Left ventricle myocardium inferior (tissue), 1 donor: Measurements from ENCODE around the gene ENOPH1. TPM values are rescaled to one million over a fixed set of nuclear protein-coding genes. Genes with fewer than 3 reads are reported as not detected.
A peak's percentile ranks its signal among the peaks of the same experiment; 100 is the strongest.

ENCODE experiments used
- DNase-seq: peaks from one replicate; pipeline ENCODE4 v3.0.0-alpha.2; 2020
- H3K27ac ChIP-seq: fragments of 200-600 bp; replicated peaks from 2 replicates; pipeline ENCODE4 v1.8.0; 2021
- H3K27me3 ChIP-seq: fragments of 200-600 bp; 2 replicates; pipeline ENCODE4 v1.8.0; 2021; ENCODE audit warnings: low read depth
- H3K36me3 ChIP-seq: fragments of 200-600 bp; 2 replicates; pipeline ENCODE4 v1.8.0; 2021
- H3K4me1 ChIP-seq: fragments of 200-600 bp; 2 replicates; pipeline ENCODE4 v1.8.0; 2021
- H3K4me3 ChIP-seq: fragments of 200-600 bp; 2 replicates; pipeline ENCODE4 v1.8.0; 2021; ENCODE audit warnings: mild to moderate bottlenecking, moderate library complexity
- H3K9me3 ChIP-seq: fragments of 200-600 bp; replicated peaks from 2 replicates; pipeline ENCODE4 v1.8.0; 2021
- intact Hi-C: fragments of 100-400 bp; cut with micrococcal nuclease; formaldehyde crosslinking; loops from one replicate; pipeline ENCODE4 v1.11.0; 2022
- total RNA-seq: library from RNA; stranded (reverse); fragmentation: NEBNext Ultra II Directional; extraction: Animal tissue kit (Norgen Biotek cat#: 25700); gene quantifications from one replicate; pipeline ENCODE4 v1.2.1, GENCODE V29; 2021
- TF ChIP-seq, protein P1 (sequence below): fragments of 200-600 bp; IDR thresholded peaks from 2 replicates; pipeline ENCODE4 v1.8.0; 2021; ENCODE audit warnings: antibody characterized with exemption, mild to moderate bottlenecking, borderline replicate concordance
- donor health status: DM: no; HTN: yes; CAD: no; lungs with severe emphysema.

ENOPH1 gene
- total RNA-seq, 1 donor from 2014 or later = 16.2 TPM

DNA sequence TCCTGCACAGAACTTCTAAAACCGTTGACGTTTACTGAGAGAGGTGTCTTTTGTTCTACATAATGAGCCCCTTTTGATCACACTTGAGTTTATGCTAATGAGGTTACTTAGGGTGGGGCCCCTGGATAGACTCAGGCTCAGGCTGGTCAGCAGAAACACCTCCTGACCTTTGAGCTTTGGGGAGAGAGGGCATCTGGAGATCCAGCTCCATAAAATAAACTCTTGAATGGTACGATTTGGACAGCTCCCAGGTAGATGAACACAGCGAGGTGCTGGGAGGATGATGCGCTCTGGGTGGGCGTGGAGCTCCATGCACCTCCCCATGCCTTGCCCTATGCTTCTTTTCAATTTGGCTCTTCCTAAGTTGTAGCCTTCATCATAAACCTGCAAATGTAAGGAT, 52.0 kb downstream of the ENOPH1 start:
- no peaks in the 10 kb centered on the region for H3K9me3 ChIP-seq
- no peak overlapping the region for H3K4me3 ChIP-seq
- TF ChIP-seq, protein P1, sequence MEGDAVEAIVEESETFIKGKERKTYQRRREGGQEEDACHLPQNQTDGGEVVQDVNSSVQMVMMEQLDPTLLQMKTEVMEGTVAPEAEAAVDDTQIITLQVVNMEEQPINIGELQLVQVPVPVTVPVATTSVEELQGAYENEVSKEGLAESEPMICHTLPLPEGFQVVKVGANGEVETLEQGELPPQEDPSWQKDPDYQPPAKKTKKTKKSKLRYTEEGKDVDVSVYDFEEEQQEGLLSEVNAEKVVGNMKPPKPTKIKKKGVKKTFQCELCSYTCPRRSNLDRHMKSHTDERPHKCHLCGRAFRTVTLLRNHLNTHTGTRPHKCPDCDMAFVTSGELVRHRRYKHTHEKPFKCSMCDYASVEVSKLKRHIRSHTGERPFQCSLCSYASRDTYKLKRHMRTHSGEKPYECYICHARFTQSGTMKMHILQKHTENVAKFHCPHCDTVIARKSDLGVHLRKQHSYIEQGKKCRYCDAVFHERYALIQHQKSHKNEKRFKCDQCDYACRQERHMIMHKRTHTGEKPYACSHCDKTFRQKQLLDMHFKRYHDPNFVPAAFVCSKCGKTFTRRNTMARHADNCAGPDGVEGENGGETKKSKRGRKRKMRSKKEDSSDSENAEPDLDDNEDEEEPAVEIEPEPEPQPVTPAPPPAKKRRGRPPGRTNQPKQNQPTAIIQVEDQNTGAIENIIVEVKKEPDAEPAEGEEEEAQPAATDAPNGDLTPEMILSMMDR = no peak
- H3K27me3 ChIP-seq = no peaks in the 10 kb centered on the region
- H3K27ac ChIP-seq = no peak overlapping the region
- intact Hi-C loops = no loop called here
- H3K36me3 ChIP-seq = no peaks in the 10 kb centered on the region
- peaks cover 7% of the 10 kb centered on the region for H3K4me1 ChIP-seq
- no peak for DNase-seq

DNA sequence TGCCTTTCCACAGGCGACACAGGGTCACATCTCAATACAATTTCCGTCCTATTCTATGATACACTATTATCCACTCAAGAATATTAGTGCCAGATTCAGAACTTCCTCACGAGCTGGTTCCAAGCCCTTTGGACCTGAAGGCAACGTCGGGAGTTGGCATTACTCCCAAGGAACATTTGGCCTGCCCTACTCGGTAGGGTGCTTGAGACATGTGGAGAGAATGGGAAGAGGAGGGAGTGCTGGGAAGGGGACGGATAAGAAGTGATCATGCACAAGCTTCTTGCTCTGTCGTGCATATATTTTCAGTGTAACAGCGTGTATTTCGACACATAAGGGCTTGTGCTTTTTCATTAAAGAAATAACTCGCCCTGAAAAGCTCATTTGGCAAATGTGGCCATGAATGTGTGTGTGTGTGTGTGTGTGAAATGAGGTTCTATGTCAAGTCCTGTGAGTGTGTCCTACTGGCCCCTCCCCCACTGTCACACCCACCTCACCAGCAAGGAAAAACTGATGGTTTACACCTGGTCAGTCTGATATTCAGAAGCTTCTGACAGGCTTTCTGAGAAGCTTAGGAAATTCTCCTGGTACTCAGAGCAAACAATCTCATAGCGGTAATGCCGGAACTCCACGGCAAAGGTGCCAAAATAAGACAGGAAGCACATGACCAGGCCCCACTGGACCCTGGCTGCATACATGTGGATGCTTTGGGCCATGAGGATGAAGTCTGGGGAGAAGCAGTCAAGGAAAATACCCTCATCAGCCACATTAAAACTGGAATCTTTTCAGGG, 54.8 kb downstream of the ENOPH1 start:
- H3K27me3 ChIP-seq = no peaks in the 10 kb centered on the region
- H3K4me3 ChIP-seq = no peak overlapping the region
- no peaks in the 10 kb centered on the region for H3K9me3 ChIP-seq
- intact Hi-C loops = no loop called here
- peak; percentile 22 for DNase-seq
- peak overlapping the region; percentile 32 for H3K27ac ChIP-seq
- H3K36me3 ChIP-seq = no peaks in the 10 kb centered on the region
- H3K4me1 ChIP-seq = peaks cover 7% of the 10 kb centered on the region
- TF ChIP-seq, protein P1 = no peak

DNA sequence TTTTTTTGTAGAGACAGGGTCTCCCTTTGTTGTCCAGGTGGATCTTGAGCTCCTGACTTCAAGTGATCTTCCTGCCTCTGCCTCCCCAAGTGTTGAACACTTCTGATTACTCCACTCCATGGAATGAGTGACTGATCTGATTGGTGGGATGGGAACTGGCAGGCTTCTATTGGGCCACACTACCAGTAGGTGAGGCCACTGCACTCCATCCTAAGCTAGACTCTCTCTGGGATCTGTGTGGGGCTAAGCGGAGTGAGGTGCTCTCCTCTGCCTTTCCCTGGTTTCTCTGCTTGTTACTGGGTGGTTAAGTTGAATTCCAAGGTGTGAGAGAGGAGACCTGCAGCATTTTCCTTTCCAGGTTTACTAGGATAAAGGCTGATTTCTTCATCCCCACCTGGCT, 58.7 kb downstream of the ENOPH1 start:
- intact Hi-C loops = no loop called here
- Histone ChIP-seq H3K27ac (no peak overlapping the region), H3K4me1 (peaks cover 7% of the 10 kb centered on the region), H3K9me3 (no peaks in the 10 kb centered on the region), H3K27me3 (no peaks in the 10 kb centered on the region), H3K36me3 (peaks cover 6% of the 10 kb centered on the region), H3K4me3 (no peak overlapping the region)
- DNase-seq = no peak
- TF ChIP-seq, protein P1 = no peak

DNA sequence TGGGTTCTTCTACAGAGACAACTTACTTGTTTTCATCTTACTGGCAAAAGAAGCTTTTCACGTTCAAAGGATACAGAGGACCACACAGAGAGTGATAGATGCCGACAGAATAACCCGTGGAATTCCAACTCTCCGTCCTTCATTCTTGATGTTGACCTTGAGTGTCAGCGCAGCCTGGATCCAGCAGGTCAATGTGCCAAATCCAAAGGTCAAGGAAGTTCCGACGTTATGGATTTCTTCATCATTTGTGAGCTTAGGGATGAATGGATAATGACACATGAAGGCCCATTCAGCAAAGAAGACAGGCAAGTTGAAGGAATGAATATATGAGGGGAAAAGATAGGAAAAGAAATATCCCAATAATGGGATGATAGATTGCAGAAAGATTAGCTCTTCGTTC, 59.6 kb downstream of the ENOPH1 start:
- intact Hi-C loops = no loop called here
- DNase-seq = no peak
- Histone ChIP-seq H3K36me3 (peaks cover 6% of the 10 kb centered on the region), H3K27me3 (no peaks in the 10 kb centered on the region), H3K4me1 (peaks cover 7% of the 10 kb centered on the region), H3K4me3 (no peak overlapping the region), H3K27ac (no peak overlapping the region), H3K9me3 (no peaks in the 10 kb centered on the region)
- TF ChIP-seq, protein P1 = no peak

DNA sequence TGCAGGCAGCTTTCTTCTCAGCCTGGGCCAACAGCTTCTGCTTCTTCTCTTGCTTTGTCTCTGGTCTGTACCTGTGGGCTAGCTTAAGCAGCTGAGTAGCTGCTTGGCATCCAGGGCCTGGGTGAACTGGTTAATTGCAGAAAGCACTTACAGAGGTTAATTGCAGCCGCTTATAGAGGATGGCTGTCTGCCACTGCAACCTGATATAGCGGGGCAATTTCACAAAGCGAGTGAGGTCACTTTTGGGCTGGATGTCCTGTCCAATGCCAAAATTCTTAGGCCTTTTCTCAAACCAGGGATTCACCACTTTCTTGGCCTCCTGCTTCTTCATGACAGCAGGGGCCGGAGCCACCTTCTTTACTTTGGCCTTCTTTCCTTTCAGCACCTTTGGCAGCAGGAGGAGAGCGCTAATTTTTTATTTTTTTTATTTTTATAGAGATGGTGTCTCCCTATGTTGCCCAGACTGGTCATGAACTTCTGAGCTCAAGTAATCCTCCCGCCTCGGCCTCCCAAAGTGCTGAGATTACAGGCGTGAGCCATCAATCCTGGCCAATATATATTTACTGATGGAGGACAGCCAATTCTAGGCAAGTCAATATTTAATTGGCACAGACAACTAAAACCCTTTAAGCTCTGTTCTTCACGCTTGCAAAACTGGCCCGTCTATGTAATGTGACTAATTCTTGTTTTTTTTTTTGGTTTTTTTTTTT, 61.0 kb downstream of the ENOPH1 start:
- intact Hi-C loops = no loop called here
- Histone ChIP-seq H3K27me3 (no peaks in the 10 kb centered on the region), H3K4me3 (no peak overlapping the region), H3K4me1 (no peaks in the 10 kb centered on the region), H3K36me3 (peaks cover 14% of the 10 kb centered on the region), H3K9me3 (no peaks in the 10 kb centered on the region), H3K27ac (no peak overlapping the region)
- TF ChIP-seq, protein P1 = no peak
- no peak for DNase-seq
